Neural cell (in vitro differentiated cells): ENCODE measurements around the gene LTO1. TPM values are rescaled to one million over a fixed set of nuclear protein-coding genes. Genes with fewer than 3 reads are reported as not detected.

Experiments
- H2AFZ ChIP-seq: fragments of 200-600, 300-800 bp; sonication (generic), shearing (Covaris generic); 2 replicates; pipeline ENCODE4 v1.6.0; 2014; ENCODE audit warnings: low read depth, mild to moderate bottlenecking, antibody characterized with exemption, low read length, moderate library complexity
- H3F3A ChIP-seq: fragments of 200-600 bp; shearing (Covaris generic); 2 replicates; pipeline ENCODE4 v1.6.1; 2016; ENCODE audit warnings: mild to moderate bottlenecking, moderate library complexity, mixed read lengths, antibody characterized with exemption, low read length; ENCODE audit not compliant: insufficient read depth, poor library complexity, severe bottlenecking
- H3K27ac ChIP-seq: fragments of 200-600, 300-800 bp; sonication (generic), shearing (Covaris generic); 2 replicates; pipeline ENCODE4 v1.5.1; 2014; ENCODE audit warnings: mild to moderate bottlenecking, low read length, moderate library complexity
- H3K27me3 ChIP-seq: fragments of 300-800, 200-600 bp; sonication (generic), shearing (Covaris generic); 2 replicates; pipeline ENCODE4 v1.6.0; 2014; ENCODE audit warnings: mild to moderate bottlenecking, low read depth, low read length, moderate library complexity; ENCODE audit not compliant: insufficient read depth
- H3K36me3 ChIP-seq: fragments of 300-800, 200-600 bp; sonication (generic), shearing (Covaris generic); 2 replicates; pipeline ENCODE4 v1.5.1; 2014; ENCODE audit warnings: mild to moderate bottlenecking, antibody characterized with exemption, low read length, moderate library complexity; ENCODE audit not compliant: insufficient read depth
- H3K4me2 ChIP-seq: fragments of 300-800, 200-600 bp; sonication (generic), shearing (Covaris generic); 2 replicates; pipeline ENCODE4 v1.6.0; 2014; ENCODE audit warnings: mild to moderate bottlenecking, low read length
- H3K4me3 ChIP-seq: fragments of 300-800, 200-600 bp; sonication (generic), shearing (Covaris generic); 2 replicates; pipeline ENCODE4 v1.5.1; 2014; ENCODE audit warnings: mild to moderate bottlenecking, low read length, moderate library complexity
- H3K79me2 ChIP-seq: fragments of 200-600 bp; shearing (Covaris generic); replicated peaks from 2 replicates; pipeline ENCODE4 v1.6.0; 2014; ENCODE audit warnings: mild to moderate bottlenecking, low read length, moderate library complexity; ENCODE audit not compliant: insufficient read depth
- H3K9ac ChIP-seq: fragments of 300-800, 200-600 bp; sonication (generic), shearing (Covaris generic); 2 replicates; pipeline ENCODE4 v1.6.1; 2016; ENCODE audit warnings: mild to moderate bottlenecking, low read length, mixed read lengths
- H3K9me2 ChIP-seq: fragments of 200-600 bp; shearing (Covaris generic); 2 replicates; pipeline ENCODE4 v1.6.1; 2016; ENCODE audit warnings: mild to moderate bottlenecking, low read length, mixed read lengths; ENCODE audit not compliant: insufficient read depth
- H3K9me3 ChIP-seq: fragments of 200-600, 300-800 bp; sonication (generic), shearing (Covaris generic); 2 replicates; pipeline ENCODE4 v1.6.1; 2016; ENCODE audit warnings: mild to moderate bottlenecking, mixed run types, low read length, moderate library complexity, mixed read lengths
- H4K20me1 ChIP-seq: fragments of 200-600 bp; shearing (Covaris generic); 2 replicates; pipeline ENCODE4 v1.6.1; 2016; ENCODE audit warnings: mild to moderate bottlenecking, mixed run types; ENCODE audit not compliant: insufficient read depth
- CTCF ChIP-seq: fragments of 450-650 bp; IDR thresholded peaks from 2 replicates; pipeline ENCODE4 v1.5.1; 2014; ENCODE audit warnings: antibody characterized with exemption, mild to moderate bottlenecking, moderate library complexity; ENCODE audit not compliant: poor library complexity, severe bottlenecking
- EP300 ChIP-seq: fragments of 450-650 bp; conservative IDR thresholded peaks from 2 replicates; pipeline ENCODE4 v1.6.1; 2014; ENCODE audit warnings: antibody characterized with exemption, mild to moderate bottlenecking, moderate library complexity; ENCODE audit not compliant: poor library complexity, severe bottlenecking
- EZH2 ChIP-seq: fragments of 200-600, 300-800 bp; shearing (Covaris generic), sonication (generic); IDR thresholded peaks from 2 replicates; pipeline ENCODE4 v1.6.1; 2014; ENCODE audit warnings: antibody characterized with exemption, low read length, borderline replicate concordance, mild to moderate bottlenecking; ENCODE audit not compliant: insufficient read depth, poor library complexity, severe bottlenecking
- MXI1 ChIP-seq: fragments of 450-650 bp; conservative IDR thresholded peaks from 2 replicates; pipeline ENCODE4 v1.6.1; 2014; ENCODE audit warnings: antibody characterized with exemption, mild to moderate bottlenecking; ENCODE audit not compliant: poor library complexity, severe bottlenecking
- POLR2AphosphoS5 ChIP-seq: IDR thresholded peaks from 2 replicates; pipeline ENCODE4 v1.6.1; 2012
- RAD21 ChIP-seq: fragments of 450-650 bp; conservative IDR thresholded peaks from 2 replicates; pipeline ENCODE4 v1.6.1; 2014; ENCODE audit warnings: antibody characterized with exemption, mild to moderate bottlenecking, moderate library complexity
- SMC3 ChIP-seq: fragments of 450-650 bp; conservative IDR thresholded peaks from 2 replicates; pipeline ENCODE4 v1.6.1; 2014; ENCODE audit warnings: antibody characterized with exemption, mild to moderate bottlenecking, moderate library complexity; ENCODE audit not compliant: poor library complexity
- TAF1 ChIP-seq: IDR thresholded peaks from 2 replicates; pipeline ENCODE4 v1.6.1; 2012; ENCODE audit warnings: low read depth
- polyA plus RNA-seq: library from polyadenylated mRNA; depleted of rRNA; stranded (reverse); fragments of >200 nt; gene quantifications from 2 replicates; pipeline ENCODE4 v1.2.3, GENCODE V29; 2014
- TF ChIP-seq, protein P1 (sequence below): IDR thresholded peaks from 2 replicates; pipeline ENCODE4 v1.6.1; 2012; ENCODE audit warnings: borderline replicate concordance

LTO1 gene
- polyA plus RNA-seq, 1 donor from 2014 or later: 44.4 TPM

DNA sequence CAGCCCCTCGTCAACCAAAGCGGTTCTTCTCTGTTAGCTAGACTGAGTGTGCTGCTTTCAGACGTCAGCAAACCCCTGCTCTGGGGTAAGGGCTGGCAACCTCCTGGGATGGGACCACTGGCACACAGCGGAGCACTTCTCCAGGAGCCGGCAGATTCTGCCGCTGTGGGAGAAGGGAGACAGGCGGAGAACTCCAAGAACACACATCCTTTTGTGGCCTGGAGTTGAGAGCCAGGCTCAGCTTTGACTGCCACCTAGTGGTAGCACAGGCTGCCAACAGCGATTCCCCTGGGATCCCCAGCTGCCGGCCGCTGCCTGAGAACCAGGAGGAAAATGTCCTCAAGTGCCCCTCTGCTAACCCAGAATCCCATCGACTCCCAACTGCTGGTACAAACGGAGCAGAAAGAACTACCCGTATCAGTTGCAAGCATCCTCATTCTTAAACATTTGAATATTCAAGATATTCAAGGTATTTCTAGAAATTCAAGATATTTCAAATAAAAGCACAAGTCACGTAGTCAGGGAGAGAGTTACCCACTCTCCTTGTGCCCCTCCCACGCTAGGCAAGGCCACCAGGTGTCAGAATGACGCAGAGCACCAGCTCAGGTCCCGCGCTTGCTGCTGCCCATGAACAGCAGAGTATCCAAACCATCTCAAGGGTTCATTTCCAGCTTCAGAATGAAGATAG lies 4.9 kb downstream of the LTO1 start:
- TF ChIP-seq, protein P1, sequence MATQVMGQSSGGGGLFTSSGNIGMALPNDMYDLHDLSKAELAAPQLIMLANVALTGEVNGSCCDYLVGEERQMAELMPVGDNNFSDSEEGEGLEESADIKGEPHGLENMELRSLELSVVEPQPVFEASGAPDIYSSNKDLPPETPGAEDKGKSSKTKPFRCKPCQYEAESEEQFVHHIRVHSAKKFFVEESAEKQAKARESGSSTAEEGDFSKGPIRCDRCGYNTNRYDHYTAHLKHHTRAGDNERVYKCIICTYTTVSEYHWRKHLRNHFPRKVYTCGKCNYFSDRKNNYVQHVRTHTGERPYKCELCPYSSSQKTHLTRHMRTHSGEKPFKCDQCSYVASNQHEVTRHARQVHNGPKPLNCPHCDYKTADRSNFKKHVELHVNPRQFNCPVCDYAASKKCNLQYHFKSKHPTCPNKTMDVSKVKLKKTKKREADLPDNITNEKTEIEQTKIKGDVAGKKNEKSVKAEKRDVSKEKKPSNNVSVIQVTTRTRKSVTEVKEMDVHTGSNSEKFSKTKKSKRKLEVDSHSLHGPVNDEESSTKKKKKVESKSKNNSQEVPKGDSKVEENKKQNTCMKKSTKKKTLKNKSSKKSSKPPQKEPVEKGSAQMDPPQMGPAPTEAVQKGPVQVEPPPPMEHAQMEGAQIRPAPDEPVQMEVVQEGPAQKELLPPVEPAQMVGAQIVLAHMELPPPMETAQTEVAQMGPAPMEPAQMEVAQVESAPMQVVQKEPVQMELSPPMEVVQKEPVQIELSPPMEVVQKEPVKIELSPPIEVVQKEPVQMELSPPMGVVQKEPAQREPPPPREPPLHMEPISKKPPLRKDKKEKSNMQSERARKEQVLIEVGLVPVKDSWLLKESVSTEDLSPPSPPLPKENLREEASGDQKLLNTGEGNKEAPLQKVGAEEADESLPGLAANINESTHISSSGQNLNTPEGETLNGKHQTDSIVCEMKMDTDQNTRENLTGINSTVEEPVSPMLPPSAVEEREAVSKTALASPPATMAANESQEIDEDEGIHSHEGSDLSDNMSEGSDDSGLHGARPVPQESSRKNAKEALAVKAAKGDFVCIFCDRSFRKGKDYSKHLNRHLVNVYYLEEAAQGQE: no peak
- TF ChIP-seq TAF1: no peak
- TF ChIP-seq SMC3: peak; percentile 83
- no peak for TF ChIP-seq MXI1
- TF ChIP-seq POLR2AphosphoS5: no peak
- peak; percentile 76 for TF ChIP-seq RAD21
- TF ChIP-seq EP300: peak; percentile 23
- peak; percentile 90 for TF ChIP-seq CTCF
- no peak for TF ChIP-seq EZH2
- H3K27me3 ChIP-seq: no peaks in the 10 kb centered on the region
- H3K4me2 ChIP-seq: no peak overlapping the region
- no peaks in the 10 kb centered on the region for H3F3A ChIP-seq
- H3K9me3 ChIP-seq: no peaks in the 10 kb centered on the region
- no peak overlapping the region for H3K27ac ChIP-seq
- no peaks in the 10 kb centered on the region for H3K36me3 ChIP-seq
- H3K9me2 ChIP-seq: no peaks in the 10 kb centered on the region
- no peak overlapping the region for H3K4me3 ChIP-seq
- no peak overlapping the region for H2AFZ ChIP-seq
- H3K79me2 ChIP-seq: peaks cover 16% of the 10 kb centered on the region
- no peaks in the 10 kb centered on the region for H4K20me1 ChIP-seq
- H3K9ac ChIP-seq: no peak overlapping the region

- Histone ChIP-seq H3K36me3 (no peaks in the 10 kb centered on the region), H3K27me3 (no peaks in the 10 kb centered on the region), H3K9ac (no peak overlapping the region), H3K9me3 (no peaks in the 10 kb centered on the region), H3K27ac (no peak overlapping the region), H3K9me2 (no peaks in the 10 kb centered on the region), H3K4me2 (no peak overlapping the region), H3K4me3 (no peak overlapping the region), H3F3A (no peaks in the 10 kb centered on the region), H2AFZ (no peak overlapping the region), H3K79me2 (peaks cover 9% of the 10 kb centered on the region), H4K20me1 (no peaks in the 10 kb centered on the region)
- TF ChIP-seq MXI1 (no peak), TAF1 (no peak), CTCF (no peak), RAD21 (no peak), EP300 (no peak), SMC3 (no peak), POLR2AphosphoS5 (no peak), EZH2 (no peak)
- TF ChIP-seq, protein P1: no peak
These were observed 5.7 kb downstream of the LTO1 start for GRCh38 chr11:69669486-69669885.
